Endothelial cell of umbilical vein (primary cell): ENCODE data around the gene PEX16. TPM values are rescaled to one million over a fixed set of nuclear protein-coding genes. Genes with fewer than 3 reads are reported as not detected.

Experiments used
- BruUV-seq: library from RNA; stranded (reverse); fragments of 400-500 nt; replicated peaks from 2 replicates; lab custom pipeline; 2021; lab: Mats Ljungman, UMichigan
- CTCF ChIA-PET: fragments of 300-600, 350-600 bp; sonication (Branson Sonifier 250); formaldehyde crosslinking; loops from one replicate; lab custom pipeline; 2021; ENCODE audit warnings: antibody characterized with exemption, inconsistent platforms; lab: Charles Lee
- POLR2A ChIA-PET: fragments of 300-600, 350-600 bp; sonication (Branson Sonifier 250); formaldehyde crosslinking; loops from one replicate; lab custom pipeline; 2021; ENCODE audit warnings: antibody characterized with exemption, inconsistent platforms; lab: Charles Lee
- DNase-seq: peaks from one replicate; pipeline ENCODE4 v3.0.0-alpha.2; 2011; ENCODE audit warnings: low read depth, low spot score
- FAIRE-seq: peaks from 2 replicates; lab custom pipeline; 2011; peaks lifted over from hg19 to GRCh38; lab: Jason Lieb, UNC
- H2AFZ ChIP-seq: 2 replicates; pipeline ENCODE4 v1.6.0; 2012; ENCODE audit warnings: low read depth, low read length, control low read depth, inconsistent platforms
- H3K27ac ChIP-seq: 2 replicates; pipeline ENCODE4 v1.5.1; 2011; ENCODE audit warnings: low read depth, mild to moderate bottlenecking, control low read depth, low read length, moderate library complexity; ENCODE audit not compliant: insufficient read depth
- H3K27me3 ChIP-seq, 2 experiments: 2 replicates each; pipeline versions ENCODE4 v1.6.0 to v1.6.1; 2011; ENCODE audit warnings: low read length in 2 of 2, mixed read lengths in 1 of 2; ENCODE audit not compliant: control insufficient read depth in 2 of 2, insufficient read depth in 2 of 2
- H3K36me3 ChIP-seq, 2 experiments: 2 replicates in 1 of 2; 3 replicates in 1 of 2; pipeline ENCODE4 v1.5.1; 2011; ENCODE audit warnings: low read length in 2 of 2, mild to moderate bottlenecking in 1 of 2, moderate library complexity in 1 of 2; ENCODE audit not compliant: control insufficient read depth in 2 of 2, insufficient read depth in 2 of 2; ENCODE audit errors: extremely low read depth in 1 of 2
- H3K4me1 ChIP-seq: 3 replicates; pipeline ENCODE4 v1.5.1; 2011; ENCODE audit warnings: mild to moderate bottlenecking, low read length; ENCODE audit not compliant: control insufficient read depth, insufficient read depth; ENCODE audit errors: extremely low read depth
- H3K4me2 ChIP-seq: 2 replicates; pipeline ENCODE4 v1.6.1; 2011; ENCODE audit warnings: low read length, control low read depth, mixed read lengths; ENCODE audit not compliant: insufficient read depth
- H3K4me3 ChIP-seq, 3 experiments: fragments of 200-600 bp in 1 of 3; sonication (generic), shearing (Covaris generic) in 1 of 3; replicated peaks in 1 of 3; 2 replicates each; pipeline ENCODE4 v1.5.1; 2011 to 2016; ENCODE audit warnings: control low read depth in 3 of 3, low read length in 3 of 3, mild to moderate bottlenecking in 2 of 3, inconsistent platforms in 1 of 3, low read depth in 1 of 3, moderate library complexity in 1 of 3; ENCODE audit not compliant: insufficient read depth in 1 of 3
- H3K79me2 ChIP-seq: 2 replicates; pipeline ENCODE4 v1.6.0; 2012; ENCODE audit warnings: low read length, inconsistent platforms; ENCODE audit not compliant: control insufficient read depth, insufficient read depth
- H3K9ac ChIP-seq: replicated peaks from 2 replicates; pipeline ENCODE3; 2011; ENCODE audit warnings: low read length, control low read depth; ENCODE audit not compliant: insufficient read depth; ENCODE audit errors: extremely low read depth
- H3K9me1 ChIP-seq: replicated peaks from 3 replicates; pipeline ENCODE4 v1.6.0; 2011; ENCODE audit warnings: mild to moderate bottlenecking, low read length; ENCODE audit not compliant: control insufficient read depth, insufficient read depth; ENCODE audit errors: extremely low read depth
- H3K9me3 ChIP-seq: replicated peaks from 2 replicates; pipeline ENCODE4 v1.5.1; 2012; ENCODE audit warnings: low read length, inconsistent platforms; ENCODE audit not compliant: control insufficient read depth, insufficient read depth
- H4K20me1 ChIP-seq: replicated peaks from 2 replicates; pipeline ENCODE3; 2011; ENCODE audit warnings: mild to moderate bottlenecking, low read length; ENCODE audit not compliant: control insufficient read depth, insufficient read depth; ENCODE audit errors: extremely low read depth
- EZH2 ChIP-seq: IDR thresholded peaks from 2 replicates; pipeline ENCODE4 v1.6.1; 2012; ENCODE audit warnings: borderline replicate concordance, low read depth, mild to moderate bottlenecking, moderate library complexity, low read length, inconsistent platforms; ENCODE audit not compliant: severe bottlenecking
- FOS ChIP-seq: IDR thresholded peaks from 2 replicates; pipeline ENCODE4 v1.6.1; 2011; ENCODE audit warnings: mild to moderate bottlenecking, low read length, moderate library complexity, borderline replicate concordance; ENCODE audit not compliant: insufficient read depth
- GATA2 ChIP-seq: IDR thresholded peaks from 2 replicates; pipeline ENCODE4 v1.7.0; 2011; ENCODE audit warnings: low read depth, mild to moderate bottlenecking, moderate library complexity, mixed read lengths, low read length; ENCODE audit not compliant: insufficient read length, insufficient read depth
- JUN ChIP-seq: IDR thresholded peaks from 2 replicates; pipeline ENCODE4 v1.6.1; 2011; ENCODE audit warnings: borderline replicate concordance, low read depth; ENCODE audit not compliant: insufficient read length, insufficient read depth
- MYC ChIP-seq: IDR thresholded peaks from one replicate; pipeline ENCODE4 v1.6.1; 2011; ENCODE audit warnings: mild to moderate bottlenecking, low read depth, low read length
- POLR2A ChIP-seq: IDR thresholded peaks from 2 replicates; pipeline ENCODE4 v1.6.1; 2012; ENCODE audit warnings: low read depth, mild to moderate bottlenecking, control low read depth, low read length
- POLR2AphosphoS5 ChIP-seq: IDR thresholded peaks from 2 replicates; pipeline ENCODE4 v1.6.1; 2012; ENCODE audit warnings: low read depth, mild to moderate bottlenecking, control low read depth, low read length, moderate library complexity; ENCODE audit not compliant: insufficient read depth
- dilution Hi-C: fragments of 300-500 bp; cut with MboI; formaldehyde crosslinking; loops from one replicate; pipeline ENCODE4 v1.15.0; 2019; ENCODE audit warnings: low sequenced_read_pairs; ENCODE audit not compliant: extremely low pct_ligation_motif_present
- intact Hi-C: fragments of 100-400 bp; cut with micrococcal nuclease; formaldehyde crosslinking; loops from one replicate; pipeline ENCODE4 v1.10.0; 2022
- polyA plus RNA-seq, 4 experiments: library from polyadenylated mRNA; depleted of rRNA in 3 of 4; stranded (reverse) in 3 of 4; unstranded in 1 of 4; fragments of >200 nt; gene quantifications; 2 replicates each; pipeline versions ENCODE4 v1.2.1 to v1.2.3, GENCODE V29; 2011 to 2012; ENCODE audit warnings: missing spikeins in 1 of 4
- total RNA-seq: library from RNA; stranded (reverse); gene quantifications from 2 replicates; pipeline ENCODE4 v1.2.3, GENCODE V29; 2021
- TF ChIP-seq, protein P1 (sequence below): IDR thresholded peaks from 2 replicates; pipeline ENCODE4 v1.6.1; 2011; ENCODE audit not compliant: insufficient read depth, insufficient read length
- TF ChIP-seq, protein P2 (sequence below), 2 donors: IDR thresholded peaks; 1 replicate in 1 of 2; 2 replicates in 1 of 2; pipeline ENCODE4 v1.5.1; 2011; ENCODE audit warnings: low read length in 2 of 2, mild to moderate bottlenecking in 2 of 2, moderate library complexity in 2 of 2, control low read depth in 1 of 2, inconsistent platforms in 1 of 2, low read depth in 1 of 2; ENCODE audit not compliant: insufficient read depth in 1 of 2; ENCODE audit errors: extremely low read depth in 1 of 2

PEX16 gene
- total and polyA plus RNA-seq, 2 donors (not counting 3 experiments of a cell fraction or from before 2014, with no cell fraction given) = 27.4 to 32.2 TPM

DNA sequence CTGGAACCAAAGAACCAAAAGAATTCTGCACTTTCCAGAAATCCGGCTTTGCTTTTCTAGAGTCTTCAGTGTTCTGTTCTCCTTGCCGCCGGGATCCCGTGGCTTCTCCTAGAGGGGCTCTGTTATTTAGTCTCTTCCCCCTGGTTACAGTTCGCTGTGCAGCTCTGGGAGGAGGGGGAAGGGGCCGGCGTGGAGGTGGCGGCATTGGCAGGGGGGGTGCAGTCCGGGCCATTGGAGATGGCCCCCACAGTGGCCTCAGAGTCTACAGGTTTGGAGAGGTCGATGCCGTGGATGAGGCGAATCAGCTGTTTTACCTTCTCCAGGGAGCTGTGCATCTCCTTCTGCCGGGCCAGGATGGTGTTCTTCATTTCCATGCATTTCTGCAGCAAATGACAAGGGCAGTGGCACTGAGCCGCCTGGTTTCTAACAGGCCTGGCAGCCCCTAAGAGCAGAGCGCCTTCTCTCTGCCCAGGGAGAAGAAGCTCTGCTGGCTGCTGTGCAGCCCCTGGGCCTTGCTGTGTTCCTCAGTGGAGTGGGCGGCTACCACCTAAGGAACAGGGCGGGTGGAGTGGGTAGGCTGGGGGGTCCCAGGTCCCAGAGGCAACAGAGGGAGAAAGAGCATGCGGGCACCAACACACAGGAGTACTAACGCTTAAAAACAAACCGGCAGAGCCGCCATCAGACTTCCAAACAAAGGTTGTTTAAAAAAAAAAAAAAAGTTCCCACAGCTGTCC is 16.3 kb upstream of the PEX16 start:
- Histone ChIP-seq H3K4me3 (no peak overlapping the region), H3K79me2 (no peaks in the 10 kb centered on the region), H3K36me3 (peaks cover 0 to 35% of the 10 kb centered on the region in 2 experiments), H4K20me1 (no peaks in the 10 kb centered on the region), H3K27ac (no peak overlapping the region), H3K9ac (no peak overlapping the region), H3K4me1 (no peaks in the 10 kb centered on the region), H3K9me1 (no peaks in the 10 kb centered on the region), H3K27me3 (no peaks in the 10 kb centered on the region), H3K4me2 (no peak overlapping the region), H3K9me3 (no peaks in the 10 kb centered on the region), H2AFZ (no peak overlapping the region)
- BruUV-seq = no TSS peak
- dilution Hi-C loops (no loop called here), intact Hi-C loops (no loop called here)
- FAIRE-seq = no peak
- TF ChIP-seq POLR2AphosphoS5 (no peak), GATA2 (no peak), POLR2A (no peak), FOS (no peak), EZH2 (no peak), JUN (no peak), MYC (no peak)
- TF ChIP-seq, protein P1, sequence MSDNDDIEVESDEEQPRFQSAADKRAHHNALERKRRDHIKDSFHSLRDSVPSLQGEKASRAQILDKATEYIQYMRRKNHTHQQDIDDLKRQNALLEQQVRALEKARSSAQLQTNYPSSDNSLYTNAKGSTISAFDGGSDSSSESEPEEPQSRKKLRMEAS = no peak
- TF ChIP-seq, protein P2, sequence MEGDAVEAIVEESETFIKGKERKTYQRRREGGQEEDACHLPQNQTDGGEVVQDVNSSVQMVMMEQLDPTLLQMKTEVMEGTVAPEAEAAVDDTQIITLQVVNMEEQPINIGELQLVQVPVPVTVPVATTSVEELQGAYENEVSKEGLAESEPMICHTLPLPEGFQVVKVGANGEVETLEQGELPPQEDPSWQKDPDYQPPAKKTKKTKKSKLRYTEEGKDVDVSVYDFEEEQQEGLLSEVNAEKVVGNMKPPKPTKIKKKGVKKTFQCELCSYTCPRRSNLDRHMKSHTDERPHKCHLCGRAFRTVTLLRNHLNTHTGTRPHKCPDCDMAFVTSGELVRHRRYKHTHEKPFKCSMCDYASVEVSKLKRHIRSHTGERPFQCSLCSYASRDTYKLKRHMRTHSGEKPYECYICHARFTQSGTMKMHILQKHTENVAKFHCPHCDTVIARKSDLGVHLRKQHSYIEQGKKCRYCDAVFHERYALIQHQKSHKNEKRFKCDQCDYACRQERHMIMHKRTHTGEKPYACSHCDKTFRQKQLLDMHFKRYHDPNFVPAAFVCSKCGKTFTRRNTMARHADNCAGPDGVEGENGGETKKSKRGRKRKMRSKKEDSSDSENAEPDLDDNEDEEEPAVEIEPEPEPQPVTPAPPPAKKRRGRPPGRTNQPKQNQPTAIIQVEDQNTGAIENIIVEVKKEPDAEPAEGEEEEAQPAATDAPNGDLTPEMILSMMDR (IDR thresholded peaks at IDR 0.05; ENCODE audit: extremely low read depth in 1 of 2, insufficient read depth in 1 of 2, low read depth in 1 of 2, low read length in 2 of 2) = no peak
- ChIA-PET POLR2A (no interaction called here), CTCF (no interaction called here)
- DNase-seq = no peak
